Thyroid gland (tissue), 4 donors: Measurements from ENCODE around the gene TLE5. TPM values are rescaled to one million over a fixed set of nuclear protein-coding genes. Genes with fewer than 3 reads are reported as not detected.
"Not testable (repeated sequence)": the region's sequence is repeated elsewhere in the genome, so short reads cannot be mapped to it uniquely, and the experiment has no call there.

Source experiments
- DNase-seq, 2 donors: peaks; one replicate each; pipeline ENCODE4 v3.0.0-alpha.2; 2019
- H3K27ac ChIP-seq, 3 donors: fragments of 200-600 bp; sonication (generic); 1 replicate in 2 of 3; 2 replicates in 1 of 3; pipeline ENCODE4 v1.5.1; 2016 to 2019; ENCODE audit warnings: mild to moderate bottlenecking in 1 of 3, moderate library complexity in 1 of 3
- H3K27me3 ChIP-seq: fragments of 200-600 bp; sonication (generic); one replicate; pipeline ENCODE4 v1.5.1; 2019
- H3K36me3 ChIP-seq, 2 donors: fragments of 200-600 bp; sonication (generic); one replicate each; pipeline ENCODE4 v1.5.1; 2016 to 2019
- H3K4me1 ChIP-seq, 2 donors: fragments of 200-600 bp; sonication (generic); one replicate each; pipeline ENCODE4 v1.5.1; 2017 to 2019
- H3K4me3 ChIP-seq, 3 donors: fragments of 200-600 bp; sonication (generic); replicated peaks in 1 of 3; 1 replicate in 2 of 3; 2 replicates in 1 of 3; pipeline ENCODE4 v1.5.1; 2016; ENCODE audit warnings: mild to moderate bottlenecking in 1 of 3
- H3K9me3 ChIP-seq: fragments of 200-600 bp; sonication (generic); one replicate; pipeline ENCODE4 v1.5.1; 2017
- CTCF ChIP-seq, 6 experiments: fragments of 200-600 bp in 3 of 6; fragments of 450-650 bp in 3 of 6; sonication (generic) in 3 of 6; IDR thresholded peaks; one replicate each; pipeline ENCODE4 v1.5.1; 2016 to 2019; ENCODE audit warnings: antibody characterized with exemption in 6 of 6, mild to moderate bottlenecking in 2 of 6, inconsistent platforms in 1 of 6, moderate library complexity in 1 of 6
- POLR2A ChIP-seq, 2 donors: fragments of 450-650 bp; IDR thresholded peaks; one replicate each; pipeline ENCODE4 v1.6.1; 2017; ENCODE audit warnings: antibody characterized with exemption in 2 of 2, mild to moderate bottlenecking in 2 of 2, moderate library complexity in 1 of 2
- WGBS, 2 donors: methylation state at CpG; one replicate each; pipeline ENCODE4 v1.1.5; 2017; 5-methylcytosine and 5-hydroxymethylcytosine counted together
- intact Hi-C: fragments of 100-400 bp; cut with DNase I; formaldehyde crosslinking; loops from one replicate; pipeline ENCODE4 v1.15.1; 2023
- total RNA-seq, 4 donors: library from RNA; depleted of rRNA; stranded (reverse); fragments of >200 nt; gene quantifications; one replicate each; pipeline ENCODE4 v1.2.3, GENCODE V29; 2016

TLE5 gene
- total RNA-seq, 4 donors from 2014 or later, result 398 to 892 (median 498) TPM

DNA sequence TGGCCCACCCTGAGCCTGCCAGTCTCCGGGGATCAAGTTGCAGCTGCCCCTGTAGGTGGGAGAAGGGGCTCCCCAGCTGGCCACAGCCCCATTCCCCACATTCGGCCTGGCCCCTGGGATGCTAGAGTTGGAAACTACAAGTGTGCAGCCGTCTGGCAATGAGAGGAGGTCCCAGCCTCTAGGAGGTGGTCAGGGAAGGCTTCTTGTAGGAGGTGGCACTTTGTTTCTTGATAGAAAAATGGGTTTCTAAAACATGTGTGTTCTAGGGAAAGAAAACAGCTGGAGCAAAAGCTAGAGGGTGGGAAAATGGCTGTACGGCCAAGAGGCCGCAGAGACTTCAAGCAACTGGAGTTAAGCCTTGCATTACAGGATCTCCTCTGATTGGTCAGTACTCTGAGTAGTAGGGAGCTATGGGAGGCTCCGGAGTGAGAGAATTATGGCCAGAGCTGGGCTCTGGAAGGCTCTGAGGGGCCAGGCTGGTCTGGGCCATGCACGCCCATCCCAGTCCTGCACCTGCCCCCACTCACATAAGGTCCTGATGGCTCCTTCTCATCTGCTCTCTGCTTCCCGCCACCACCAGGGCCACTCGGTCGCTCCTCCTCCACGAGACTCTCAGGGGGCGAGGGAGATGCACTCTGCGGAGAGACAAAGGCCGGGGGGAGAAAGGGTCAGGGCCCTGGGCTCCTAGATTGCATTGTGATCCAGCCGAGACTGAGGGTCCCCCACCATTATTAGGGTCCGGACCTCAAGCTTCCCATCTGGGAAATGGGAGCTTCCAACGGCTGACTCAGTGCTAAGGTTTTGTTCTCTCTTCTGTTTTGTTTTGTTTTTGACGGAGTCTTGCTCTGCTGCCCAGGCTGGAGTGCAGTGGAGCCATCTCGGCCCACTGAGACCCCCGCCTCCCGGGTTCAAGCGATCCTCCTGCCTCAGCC lies 46.9 kb downstream of the TLE5 start:
- no peak for DNase-seq
- 94% methylated on average over 22 of the region's 22 CpGs for WGBS, 2 donors
- TF ChIP-seq CTCF (IDR thresholded peaks at IDR 0.05), result no peak
- TF ChIP-seq POLR2A (IDR thresholded peaks at IDR 0.05), result no peak
- Histone ChIP-seq H3K4me3 (no peak overlapping the region), H3K27ac (no peak overlapping the region), H3K4me1 (no peaks in the 10 kb centered on the region), H3K36me3 (peaks cover 31 to 46% of the 10 kb centered on the region in 2 donors), H3K27me3 (no peaks in the 10 kb centered on the region), H3K9me3 (no peaks in the 10 kb centered on the region)
- intact Hi-C loops, result no loop called here

DNA sequence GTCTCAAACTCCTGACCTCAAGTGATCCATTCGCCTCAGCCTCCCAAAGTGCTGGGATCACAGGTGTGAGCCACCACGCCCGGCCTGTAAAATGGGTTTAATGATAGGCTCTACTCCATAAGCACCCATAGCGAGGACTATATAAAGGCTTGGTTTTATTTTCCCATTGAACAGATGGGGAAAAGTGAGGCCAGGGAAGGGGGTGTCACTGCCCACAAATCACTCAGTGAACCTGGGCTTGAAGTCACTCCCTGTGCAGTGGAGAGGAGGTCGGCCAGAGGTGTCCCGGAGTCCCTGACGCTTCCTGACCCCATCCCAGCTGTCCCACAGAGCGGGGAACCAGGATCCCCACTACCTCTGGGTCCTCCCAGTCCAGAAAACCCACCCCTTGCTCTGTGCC lies 48.2 kb downstream of the TLE5 start:
- Histone ChIP-seq H3K4me1 (no peaks in the 10 kb centered on the region), H3K9me3 (no peaks in the 10 kb centered on the region), H3K27me3 (no peaks in the 10 kb centered on the region), H3K27ac (no peak overlapping the region), H3K36me3 (peaks cover 37 to 48% of the 10 kb centered on the region in 2 donors), H3K4me3 (no peak overlapping the region)
- TF ChIP-seq CTCF (IDR thresholded peaks at IDR 0.05), result no peak
- no peak for TF ChIP-seq POLR2A (IDR thresholded peaks at IDR 0.05)
- 98 to 100% methylated on average over 8 of the region's 8 CpGs for WGBS, 2 donors
- intact Hi-C loops, result no loop called here
- DNase-seq, result no peak

- peaks cover 0 to 4% of the 10 kb centered on the region in 2 donors for H3K4me1 ChIP-seq
- peaks cover 41 to 48% of the 10 kb centered on the region in 2 donors for H3K36me3 ChIP-seq
- no peak overlapping the region for H3K27ac ChIP-seq
- no peaks in the 10 kb centered on the region for H3K9me3 ChIP-seq
- H3K27me3 ChIP-seq, result no peaks in the 10 kb centered on the region
- intact Hi-C loops, result no loop called here
- TF ChIP-seq POLR2A (IDR thresholded peaks at IDR 0.05) (no peak), CTCF (IDR thresholded peaks at IDR 0.05) (no peak)
- 91% methylated on average over 7 of the region's 7 CpGs for WGBS, 2 donors
- no peak overlapping the region for H3K4me3 ChIP-seq
- no peak for DNase-seq
Observed at GRCh38 chr19:3013263-3013725, 49.0 kb downstream of the TLE5 start.

DNA sequence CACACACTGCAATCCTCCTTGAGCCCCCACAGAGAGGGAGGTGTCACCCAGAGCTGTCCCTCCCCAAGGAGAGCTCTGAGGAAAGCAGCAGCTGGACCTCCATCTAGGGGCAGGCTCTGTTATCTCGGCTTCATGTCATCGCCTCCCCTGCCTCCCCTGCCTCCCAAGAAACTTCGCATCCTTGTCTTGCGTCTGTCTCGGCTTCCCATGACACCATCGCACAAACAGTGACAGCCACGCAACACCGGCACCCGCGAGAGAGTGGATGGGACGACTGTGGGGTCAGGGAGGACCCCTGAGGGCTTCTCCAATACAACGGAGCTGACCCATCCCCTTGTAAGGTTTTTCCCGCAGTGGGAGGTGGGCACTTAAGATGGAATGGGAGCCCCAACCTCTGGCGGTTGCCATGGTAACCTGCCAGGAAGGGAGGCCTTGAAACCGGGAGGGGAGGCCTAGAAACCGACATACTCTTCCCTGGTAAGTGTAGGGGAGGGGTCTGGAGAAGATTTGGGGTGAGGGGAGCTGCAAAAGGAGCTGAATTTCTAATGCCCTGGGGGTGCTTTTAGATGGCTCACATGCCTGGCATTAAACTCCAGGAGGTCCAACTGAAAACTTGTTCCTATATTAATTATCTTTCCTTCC lies 49.6 kb downstream of the TLE5 start:
- H3K27ac ChIP-seq, result no peak overlapping the region
- peaks cover 0 to 7% of the 10 kb centered on the region in 2 donors for H3K4me1 ChIP-seq
- no peak overlapping the region for H3K4me3 ChIP-seq
- H3K9me3 ChIP-seq, result no peaks in the 10 kb centered on the region
- no peak for TF ChIP-seq CTCF (IDR thresholded peaks at IDR 0.05)
- TF ChIP-seq POLR2A (IDR thresholded peaks at IDR 0.05), result no peak
- intact Hi-C loops, result no loop called here
- 79 to 81% methylated on average over 15 to 16 of the region's 16 CpGs for WGBS, 2 donors
- H3K27me3 ChIP-seq, result no peaks in the 10 kb centered on the region
- DNase-seq, result no peak
- H3K36me3 ChIP-seq, result peaks cover 42 to 50% of the 10 kb centered on the region in 2 donors

DNA sequence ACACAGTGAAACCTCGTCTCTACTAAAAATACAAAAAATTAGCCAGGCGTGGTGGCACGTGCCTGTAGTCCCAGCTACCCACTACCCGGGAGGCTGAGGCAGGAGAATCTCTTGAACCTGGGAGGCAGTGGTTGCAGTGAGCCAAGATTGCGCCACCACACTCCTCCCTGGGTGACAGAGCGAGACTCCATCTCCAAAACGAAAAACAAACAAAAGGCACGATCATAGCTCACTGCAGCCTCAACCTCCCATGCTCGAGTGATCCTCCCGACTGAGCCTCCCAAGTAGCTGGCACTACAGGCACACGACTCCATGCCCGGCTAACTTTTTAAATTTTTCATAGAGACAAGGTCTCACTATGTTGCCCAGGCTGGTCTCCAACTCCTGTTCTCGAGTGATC lies 50.2 kb downstream of the TLE5 start:
- H3K4me1 ChIP-seq, DNase-seq, H3K4me3 ChIP-seq, H3K27ac ChIP-seq, H3K9me3 ChIP-seq, H3K27me3 ChIP-seq, intact Hi-C loops: not testable (repeated sequence)
- 85 to 87% methylated on average over 13 of the region's 13 CpGs for WGBS, 2 donors
- peaks cover 49 to 57% of the 10 kb centered on the region in 2 donors for H3K36me3 ChIP-seq
